Omental fat pad (tissue), 4 donors: ENCODE data around the gene TIFAB. TPM values are rescaled to one million over a fixed set of nuclear protein-coding genes. Genes with fewer than 3 reads are reported as not detected.

Experiments
- ATAC-seq: fragments of 150-250 bp; one replicate; pipeline ENCODE4 v1.9.1; 2016; ENCODE audit warnings: mild to moderate bottlenecking, moderate library complexity; ENCODE audit not compliant: low FRiP score
- DNase-seq: peaks from one replicate; pipeline ENCODE4 v3.0.0-alpha.2; 2019; ENCODE audit warnings: low spot score
- total RNA-seq, 4 donors: library from RNA; depleted of rRNA; stranded (reverse); fragments of >200 nt; gene quantifications; one replicate each; pipeline ENCODE4 v1.1.0, GENCODE V29; 2016
- TF ChIP-seq, protein P1 (sequence below), 3 donors: fragments of 450-650 bp; IDR thresholded peaks; one replicate each; pipeline ENCODE4 v1.5.1; 2016 to 2017; ENCODE audit warnings: antibody characterized with exemption in 3 of 3, mild to moderate bottlenecking in 3 of 3, moderate library complexity in 2 of 3

Gene TIFAB
- total RNA-seq, 4 donors from 2014 or later: not detected

DNA sequence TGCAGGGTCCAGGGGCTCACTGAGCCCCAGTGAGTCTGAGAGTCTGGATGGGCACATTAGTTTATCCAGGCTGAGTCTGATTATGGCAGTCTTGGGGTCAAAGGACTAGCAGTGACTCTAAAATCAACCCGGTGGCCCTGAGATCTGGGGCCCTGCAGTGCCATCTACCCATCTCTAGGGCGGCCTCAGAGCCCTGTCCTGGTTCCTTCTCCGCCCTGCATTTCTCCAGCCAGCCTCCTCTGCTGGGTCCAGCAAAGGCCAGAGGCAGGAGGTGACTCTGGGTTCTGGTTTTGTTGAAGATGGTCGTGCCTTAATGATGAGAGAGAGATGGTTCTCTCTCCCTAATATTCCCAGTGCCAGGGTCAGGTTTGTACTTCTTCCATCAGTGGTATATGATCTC is 20.0 kb downstream of the TIFAB start:
- DNase-seq (no peak), ATAC-seq (no peak)
- TF ChIP-seq, protein P1, sequence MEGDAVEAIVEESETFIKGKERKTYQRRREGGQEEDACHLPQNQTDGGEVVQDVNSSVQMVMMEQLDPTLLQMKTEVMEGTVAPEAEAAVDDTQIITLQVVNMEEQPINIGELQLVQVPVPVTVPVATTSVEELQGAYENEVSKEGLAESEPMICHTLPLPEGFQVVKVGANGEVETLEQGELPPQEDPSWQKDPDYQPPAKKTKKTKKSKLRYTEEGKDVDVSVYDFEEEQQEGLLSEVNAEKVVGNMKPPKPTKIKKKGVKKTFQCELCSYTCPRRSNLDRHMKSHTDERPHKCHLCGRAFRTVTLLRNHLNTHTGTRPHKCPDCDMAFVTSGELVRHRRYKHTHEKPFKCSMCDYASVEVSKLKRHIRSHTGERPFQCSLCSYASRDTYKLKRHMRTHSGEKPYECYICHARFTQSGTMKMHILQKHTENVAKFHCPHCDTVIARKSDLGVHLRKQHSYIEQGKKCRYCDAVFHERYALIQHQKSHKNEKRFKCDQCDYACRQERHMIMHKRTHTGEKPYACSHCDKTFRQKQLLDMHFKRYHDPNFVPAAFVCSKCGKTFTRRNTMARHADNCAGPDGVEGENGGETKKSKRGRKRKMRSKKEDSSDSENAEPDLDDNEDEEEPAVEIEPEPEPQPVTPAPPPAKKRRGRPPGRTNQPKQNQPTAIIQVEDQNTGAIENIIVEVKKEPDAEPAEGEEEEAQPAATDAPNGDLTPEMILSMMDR (IDR thresholded peaks at IDR 0.05): no peak

DNA sequence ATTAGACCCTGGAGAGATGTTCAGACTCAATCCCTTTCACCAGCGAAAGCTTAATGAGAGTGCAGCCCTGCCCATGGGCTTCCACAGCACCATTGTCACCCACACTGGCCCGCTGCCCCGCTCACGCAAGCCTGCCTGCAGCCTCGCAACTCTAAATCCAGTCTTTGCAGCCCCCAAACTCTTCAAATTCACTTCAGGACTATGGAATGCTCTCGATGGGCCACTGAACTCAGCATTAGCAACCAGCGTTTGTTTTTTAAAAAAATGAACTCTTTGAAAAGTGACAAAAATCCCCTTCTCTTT is 22.1 kb downstream of the TIFAB start:
- ATAC-seq: no peak
- DNase-seq: no peak
- TF ChIP-seq, protein P1 (IDR thresholded peaks at IDR 0.05): no peak

DNA sequence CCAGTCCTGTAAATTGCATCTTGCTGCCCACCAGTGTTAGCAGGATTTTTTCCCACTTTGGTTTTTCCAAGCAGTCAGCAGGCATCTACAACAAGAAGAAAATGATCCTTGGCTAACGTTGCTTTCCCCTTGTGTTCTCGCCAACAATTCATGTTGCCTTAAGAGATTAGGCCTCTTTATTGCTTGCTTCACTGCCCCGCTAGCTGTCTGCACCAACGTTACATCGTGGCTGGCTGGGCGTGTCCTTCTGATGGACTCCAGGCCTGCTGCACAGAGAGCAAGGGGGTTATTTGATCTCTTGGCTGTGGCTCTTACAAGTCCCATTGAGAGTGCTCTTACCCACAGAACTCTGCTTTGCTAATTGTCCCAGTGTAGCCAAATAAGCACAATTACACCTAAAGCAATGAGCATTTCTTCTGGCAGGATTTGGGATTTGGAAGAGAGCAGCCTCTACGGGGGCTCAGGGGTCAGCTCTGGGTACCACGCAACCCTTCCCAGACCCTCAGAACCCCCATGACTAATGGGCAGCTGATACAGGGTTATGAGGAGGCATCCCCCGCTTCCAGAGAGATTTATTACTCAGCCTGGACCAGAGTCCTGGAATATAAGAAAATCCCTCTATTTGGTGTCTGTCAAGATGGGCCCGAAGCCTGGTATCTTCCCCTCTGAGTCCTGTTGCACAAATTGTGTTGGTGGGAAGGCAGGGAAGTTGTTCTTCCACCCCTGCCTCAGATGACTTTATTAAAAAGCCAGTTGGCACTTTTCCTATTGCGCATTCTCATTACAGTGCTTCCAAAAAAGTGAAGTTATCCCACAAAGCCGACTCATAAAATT is 22.6 kb downstream of the TIFAB start:
- ATAC-seq (no peak), DNase-seq (no peak)
- TF ChIP-seq, protein P1 (IDR thresholded peaks at IDR 0.05): no peak

DNA sequence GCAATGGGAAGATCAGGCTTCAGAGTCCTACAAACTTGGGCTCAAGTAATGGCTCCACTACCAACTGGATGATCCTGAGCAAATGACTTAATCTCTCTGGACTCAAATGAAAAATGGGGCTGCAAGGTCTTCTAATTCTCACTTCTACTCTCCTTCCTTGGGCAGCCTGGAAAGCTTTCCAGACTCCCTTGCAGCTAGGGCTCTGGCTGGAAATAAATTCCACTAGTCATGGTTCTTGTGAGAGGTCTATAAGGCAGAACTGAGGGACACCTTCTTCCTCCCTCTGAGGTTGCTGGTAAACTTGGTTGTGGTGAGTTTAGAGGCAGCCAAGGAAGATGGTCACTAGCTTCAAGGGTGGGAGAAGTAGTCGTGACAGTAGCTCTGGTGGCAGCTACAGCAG is 23.6 kb downstream of the TIFAB start:
- DNase-seq (no peak), ATAC-seq (no peak)
- TF ChIP-seq, protein P1 (IDR thresholded peaks at IDR 0.05): no peak

DNA sequence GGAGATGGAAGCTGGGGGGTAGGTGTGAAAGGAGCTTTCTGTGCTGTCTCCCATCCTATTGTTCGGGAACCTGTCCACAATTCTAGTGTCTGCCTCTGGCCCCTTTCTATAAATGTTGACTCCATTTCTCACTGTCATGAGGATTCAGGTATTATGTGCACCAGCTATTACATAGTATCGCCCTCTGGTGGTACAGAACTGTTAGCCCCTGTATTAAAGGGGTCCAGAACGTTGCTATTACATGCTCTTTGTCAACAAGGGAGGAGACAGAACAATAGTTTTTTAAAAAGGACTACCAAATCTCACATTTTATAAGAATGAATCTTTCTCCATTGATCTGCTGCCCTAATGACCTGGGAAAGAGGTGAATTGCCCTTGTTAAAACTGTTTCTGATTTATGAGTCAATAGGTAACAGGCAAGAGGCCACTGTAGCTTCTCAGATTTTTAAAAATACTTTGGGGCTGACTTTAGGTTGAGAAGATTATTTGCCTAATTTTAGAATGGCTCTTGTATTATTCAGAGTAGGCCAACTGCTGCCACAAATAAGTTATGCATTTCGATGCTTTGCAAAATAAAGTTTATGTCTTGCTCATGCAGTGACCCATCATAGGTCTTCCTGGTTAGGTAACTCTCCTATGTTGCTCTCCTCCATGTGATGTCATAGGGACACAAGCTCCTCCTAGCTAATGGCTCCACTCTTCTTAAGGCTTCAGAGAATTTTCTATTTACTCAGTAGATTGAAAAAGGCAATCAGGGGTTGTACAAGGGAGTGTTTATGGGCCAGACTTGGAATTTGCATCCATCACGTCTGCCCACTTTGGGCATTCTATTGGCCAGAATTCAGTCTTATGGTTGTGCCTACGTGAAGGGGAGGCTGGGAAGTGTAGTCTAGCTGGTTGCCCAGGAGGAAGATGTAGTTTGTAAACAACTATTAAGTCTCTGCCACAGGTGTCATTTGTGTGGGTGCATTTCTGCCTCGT is 25.8 kb downstream of the TIFAB start:
- TF ChIP-seq, protein P1 (IDR thresholded peaks at IDR 0.05): no peak
- DNase-seq: no peak

DNA sequence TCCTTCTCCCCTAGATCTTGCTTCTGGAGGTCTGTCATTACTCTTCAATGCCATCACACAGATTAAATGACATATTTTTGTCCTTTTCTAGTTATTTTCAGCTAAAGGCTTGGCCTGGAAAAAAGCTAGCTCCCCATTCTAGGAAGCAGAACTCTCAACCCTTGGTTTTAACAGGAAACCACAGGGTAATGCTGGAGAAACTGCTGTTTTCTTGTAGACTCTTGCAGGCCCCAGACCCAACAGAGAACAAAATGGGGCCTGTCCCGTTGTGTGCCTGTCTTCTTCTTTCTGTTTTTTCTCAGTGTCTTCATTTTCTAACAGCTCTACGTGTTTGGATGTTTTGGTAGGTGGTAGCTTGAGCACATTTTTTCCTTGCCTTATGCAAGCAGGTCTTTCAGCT is 26.5 kb downstream of the TIFAB start:
- TF ChIP-seq, protein P1 (IDR thresholded peaks at IDR 0.05): no peak
- ATAC-seq: no peak
- DNase-seq: no peak

More for the DNA sequence above, 25.8 kb downstream of the TIFAB start:
- ATAC-seq: no peak
